ENCODE data around the gene CCNK.

The CCNK gene

GRCh38 chr14:99462210-99462609 lies 19.0 kb upstream of the CCNK start:
- Histone ChIP-seq H3K27me3 (ENCODE audit: insufficient read depth, poor library complexity, severe bottlenecking) (no peaks in the 10 kb centered on the region), H3K36me3 (ENCODE audit: low read depth) (peaks cover 84% of the 10 kb centered on the region), H3K4me3 (ENCODE audit: severe bottlenecking) (no peak overlapping the region), H3K4me1 (ENCODE audit: insufficient read depth, poor library complexity, severe bottlenecking) (no peaks in the 10 kb centered on the region), H3K9me3 (ENCODE audit: severe bottlenecking) (no peaks in the 10 kb centered on the region), H3K27ac (ENCODE audit: poor library complexity, severe bottlenecking) (no peak overlapping the region)
- ATAC-seq (ENCODE audit: low read depth) (no peak), DNase-seq (ENCODE audit: low spot score) (no peak)
- TF ChIP-seq, protein P1, sequence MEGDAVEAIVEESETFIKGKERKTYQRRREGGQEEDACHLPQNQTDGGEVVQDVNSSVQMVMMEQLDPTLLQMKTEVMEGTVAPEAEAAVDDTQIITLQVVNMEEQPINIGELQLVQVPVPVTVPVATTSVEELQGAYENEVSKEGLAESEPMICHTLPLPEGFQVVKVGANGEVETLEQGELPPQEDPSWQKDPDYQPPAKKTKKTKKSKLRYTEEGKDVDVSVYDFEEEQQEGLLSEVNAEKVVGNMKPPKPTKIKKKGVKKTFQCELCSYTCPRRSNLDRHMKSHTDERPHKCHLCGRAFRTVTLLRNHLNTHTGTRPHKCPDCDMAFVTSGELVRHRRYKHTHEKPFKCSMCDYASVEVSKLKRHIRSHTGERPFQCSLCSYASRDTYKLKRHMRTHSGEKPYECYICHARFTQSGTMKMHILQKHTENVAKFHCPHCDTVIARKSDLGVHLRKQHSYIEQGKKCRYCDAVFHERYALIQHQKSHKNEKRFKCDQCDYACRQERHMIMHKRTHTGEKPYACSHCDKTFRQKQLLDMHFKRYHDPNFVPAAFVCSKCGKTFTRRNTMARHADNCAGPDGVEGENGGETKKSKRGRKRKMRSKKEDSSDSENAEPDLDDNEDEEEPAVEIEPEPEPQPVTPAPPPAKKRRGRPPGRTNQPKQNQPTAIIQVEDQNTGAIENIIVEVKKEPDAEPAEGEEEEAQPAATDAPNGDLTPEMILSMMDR (IDR thresholded peaks at IDR 0.05; ENCODE audit: poor library complexity, severe bottlenecking) = no peak

DNA sequence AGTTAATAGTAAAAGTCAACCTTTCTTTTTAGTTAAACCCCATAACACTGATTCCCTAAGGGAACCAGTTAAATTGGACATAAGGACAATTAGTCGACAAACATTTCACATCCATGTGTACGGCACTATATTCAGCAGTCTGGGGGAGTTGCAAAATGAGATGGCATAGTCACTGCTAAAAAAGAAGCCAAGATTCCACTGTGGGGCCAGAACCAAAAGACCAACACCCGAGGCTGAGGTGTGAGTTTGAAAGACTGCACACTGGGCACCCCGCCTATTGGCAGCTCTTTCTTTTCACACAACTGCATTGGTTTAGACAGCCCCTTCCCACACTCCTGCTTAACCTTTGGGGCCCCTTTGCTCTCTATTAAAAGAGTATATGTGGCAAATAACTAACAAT lies 17.2 kb upstream of the CCNK start:
- H3K36me3 ChIP-seq (ENCODE audit: low read depth) = peaks cover 66% of the 10 kb centered on the region
- ATAC-seq (ENCODE audit: low read depth) = no peak

GRCh38 chr14:99465288-99465687 lies 15.9 kb upstream of the CCNK start:
- Histone ChIP-seq H3K27me3 (ENCODE audit: insufficient read depth, poor library complexity, severe bottlenecking) (no peaks in the 10 kb centered on the region), H3K4me3 (ENCODE audit: severe bottlenecking) (no peak overlapping the region), H3K36me3 (ENCODE audit: low read depth) (peaks cover 54% of the 10 kb centered on the region), H3K27ac (ENCODE audit: poor library complexity, severe bottlenecking) (no peak overlapping the region), H3K4me1 (ENCODE audit: insufficient read depth, poor library complexity, severe bottlenecking) (no peaks in the 10 kb centered on the region), H3K9me3 (ENCODE audit: severe bottlenecking) (no peaks in the 10 kb centered on the region)
- no peak for DNase-seq (ENCODE audit: low spot score)
- TF ChIP-seq, protein P1 (IDR thresholded peaks at IDR 0.05; ENCODE audit: poor library complexity, severe bottlenecking) = no peak
- ATAC-seq (ENCODE audit: low read depth) = no peak

More for the DNA sequence above, 17.2 kb upstream of the CCNK start:
- Histone ChIP-seq H3K9me3 (ENCODE audit: severe bottlenecking) (no peaks in the 10 kb centered on the region), H3K4me1 (ENCODE audit: insufficient read depth, poor library complexity, severe bottlenecking) (no peaks in the 10 kb centered on the region), H3K27me3 (ENCODE audit: insufficient read depth, poor library complexity, severe bottlenecking) (no peaks in the 10 kb centered on the region), H3K4me3 (ENCODE audit: severe bottlenecking) (no peak overlapping the region), H3K27ac (ENCODE audit: poor library complexity, severe bottlenecking) (no peak overlapping the region)
- TF ChIP-seq, protein P1 (IDR thresholded peaks at IDR 0.05; ENCODE audit: poor library complexity, severe bottlenecking) = no peak
- DNase-seq (ENCODE audit: low spot score) = no peak

GRCh38 chr14:99466758-99467157 lies 14.5 kb upstream of the CCNK start:
- Histone ChIP-seq H3K9me3 (ENCODE audit: severe bottlenecking) (no peaks in the 10 kb centered on the region), H3K4me1 (ENCODE audit: insufficient read depth, poor library complexity, severe bottlenecking) (no peaks in the 10 kb centered on the region), H3K27ac (ENCODE audit: poor library complexity, severe bottlenecking) (no peak overlapping the region), H3K27me3 (ENCODE audit: insufficient read depth, poor library complexity, severe bottlenecking) (no peaks in the 10 kb centered on the region), H3K4me3 (ENCODE audit: severe bottlenecking) (no peak overlapping the region), H3K36me3 (ENCODE audit: low read depth) (peaks cover 45% of the 10 kb centered on the region)
- DNase-seq (ENCODE audit: low spot score) = no peak
- TF ChIP-seq, protein P1 (IDR thresholded peaks at IDR 0.05; ENCODE audit: poor library complexity, severe bottlenecking) = no peak
- ATAC-seq (ENCODE audit: low read depth) = no peak

DNA sequence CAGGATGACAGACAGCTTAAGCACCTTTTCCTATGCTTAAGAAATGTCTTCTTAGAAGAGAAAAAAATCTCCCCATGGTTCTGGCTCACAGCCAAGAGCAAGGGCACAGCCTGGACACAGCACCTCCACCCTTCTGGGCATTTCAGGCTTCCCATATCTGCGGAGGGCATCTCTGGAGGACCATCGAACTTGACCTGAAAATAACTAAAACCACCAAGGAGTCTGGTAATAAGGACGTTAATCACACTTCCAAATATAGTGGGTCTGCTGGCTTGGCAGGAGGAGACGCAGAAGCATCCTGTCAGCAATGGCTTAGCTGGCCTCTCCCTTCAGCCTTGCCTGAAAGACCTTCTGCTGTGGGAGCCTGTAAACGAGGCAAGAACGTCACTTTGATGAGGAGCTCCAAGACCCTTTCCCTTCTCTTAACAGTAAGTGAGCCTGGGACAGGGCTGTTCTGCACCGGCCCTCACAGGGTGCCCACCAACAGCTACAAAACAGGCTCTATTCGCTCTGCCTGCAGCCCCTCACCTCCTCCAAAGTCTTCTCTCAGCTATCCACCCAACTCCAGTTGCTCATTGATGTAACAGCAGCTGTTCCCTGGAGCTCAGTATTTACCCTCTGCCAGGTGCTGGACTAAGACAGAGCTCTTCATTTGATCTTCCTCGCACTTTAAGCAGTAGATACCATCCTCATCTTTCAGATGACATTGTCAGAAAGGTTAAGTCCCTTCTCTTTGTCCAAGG lies 13.7 kb upstream of the CCNK start:
- Histone ChIP-seq H3K9me3 (ENCODE audit: severe bottlenecking) (no peaks in the 10 kb centered on the region), H3K27me3 (ENCODE audit: insufficient read depth, poor library complexity, severe bottlenecking) (no peaks in the 10 kb centered on the region), H3K36me3 (ENCODE audit: low read depth) (peaks cover 38% of the 10 kb centered on the region), H3K4me1 (ENCODE audit: insufficient read depth, poor library complexity, severe bottlenecking) (no peaks in the 10 kb centered on the region), H3K27ac (ENCODE audit: poor library complexity, severe bottlenecking) (no peak overlapping the region), H3K4me3 (ENCODE audit: severe bottlenecking) (no peak overlapping the region)
- ATAC-seq (ENCODE audit: low read depth) = no peak
- TF ChIP-seq, protein P1 (IDR thresholded peaks at IDR 0.05; ENCODE audit: poor library complexity, severe bottlenecking) = no peak
- no peak for DNase-seq (ENCODE audit: low spot score)

Data from RWPE2 (cell line).